ENCODE measurements around the gene CGREF1. TPM values are rescaled to one million over a fixed set of nuclear protein-coding genes. Genes with fewer than 3 reads are reported as not detected.

CGREF1 gene
- 2.4 and 2.5 TPM in 2 replicates for total RNA-seq

GRCh38 chr2:27118525-27119329 lies at the start of gene CGREF1:
Gene CGREF1, minus strand, starts transcription at chr2:27119128. Its CDS starts 14,762 bp downstream, at chr2:27104366.

GRCh38 chr2:27148801-27149439 lies 30.0 kb upstream of the CGREF1 start, which contains the start of gene TCF23:
Gene TCF23, plus strand, starts transcription at chr2:27149004. Its CDS starts 130 bp downstream, at chr2:27149134.

GRCh38 chr2:27139310-27139709 lies 20.4 kb upstream of the CGREF1 start, which contains the start of gene PRR30:
Gene PRR30, minus strand, starts transcription at chr2:27139410. Its CDS starts 1,081 bp downstream, at chr2:27138329.

GRCh38 chr2:27133905-27134780 lies 15.2 kb upstream of the CGREF1 start, which contains the start of gene PREB:
Gene PREB, minus strand, starts transcription at chr2:27134636. Its CDS starts 215 bp downstream, at chr2:27134421.

GRCh38 chr2:27123302-27124150 lies 4.6 kb upstream of the CGREF1 start, which contains the start of gene ABHD1:
Gene ABHD1, plus strand, starts transcription at chr2:27123815. Its CDS starts 134 bp downstream, at chr2:27123949.

GRCh38 chr2:27086724-27087593 lies 32.0 kb downstream of the CGREF1 start, which contains the start of gene KHK:
Gene KHK, plus strand, starts transcription at chr2:27086772. Its CDS starts 488 bp downstream, at chr2:27087260.

GRCh38 chr2:27078267-27079194 lies 40.4 kb downstream of the CGREF1 start, which contains the start of gene EMILIN1:
Gene EMILIN1, plus strand, starts transcription at chr2:27078615. Its CDS starts 451 bp downstream, at chr2:27079066.

GRCh38 chr2:27071277-27071989 lies 47.5 kb downstream of the CGREF1 start, which contains the start of gene OST4:
Gene OST4, minus strand, starts transcription at chr2:27071654.

GRCh38 chr2:27050996-27051901 lies 67.7 kb downstream of the CGREF1 start, which contains the start of gene AGBL5:
Gene AGBL5, plus strand, starts transcription at chr2:27051668. Its CDS starts 1,291 bp downstream, at chr2:27052959.

Other genes starting within 250 kb of the CGREF1 start
- 1.3 and 2.0 TPM in 2 replicates for gene MAPRE3, start 148.5 kb downstream of the CGREF1 start, total RNA-seq
- gene TMEM214, start 86.2 kb downstream of the CGREF1 start, total RNA-seq = 44.6 and 49.4 TPM in 2 replicates
- 18.1 and 33.8 TPM in 2 replicates for gene AGBL5, start 67.5 kb downstream of the CGREF1 start, total RNA-seq
- 419 and 436 TPM in 2 replicates for gene OST4, start 47.5 kb downstream of the CGREF1 start, total RNA-seq
- 15.2 and 79.6 TPM in 2 replicates for gene EMILIN1, start 40.5 kb downstream of the CGREF1 start, total RNA-seq
- gene KHK, start 32.4 kb downstream of the CGREF1 start, total RNA-seq = 2.5 and 5.4 TPM in 2 replicates
- gene ABHD1, start 4.7 kb upstream of the CGREF1 start, total RNA-seq = 0.16 and 0.89 TPM in 2 replicates
- gene PREB, start 15.5 kb upstream of the CGREF1 start, total RNA-seq = 41.6 and 72.5 TPM in 2 replicates
- gene PRR30, start 20.3 kb upstream of the CGREF1 start, total RNA-seq = not detected in 2 replicates
- not detected in 2 replicates for gene TCF23, start 29.9 kb upstream of the CGREF1 start, total RNA-seq
- gene ATRAID, start 92.9 kb upstream of the CGREF1 start, total RNA-seq = 164 and 249 TPM in 2 replicates
- 28.4 and 63.9 TPM in 2 replicates for gene SLC5A6, start 93.1 kb upstream of the CGREF1 start, total RNA-seq
- 66.8 and 124 TPM in 2 replicates for gene CAD, start 98.2 kb upstream of the CGREF1 start, total RNA-seq
- under 0.01 TPM in 1 of 2 replicates, not detected in the other for gene SLC30A3, start 143.9 kb upstream of the CGREF1 start, total RNA-seq
- not detected in 2 replicates for gene DNAJC5G, start 156.3 kb upstream of the CGREF1 start, total RNA-seq
- not detected in 2 replicates for gene TRIM54, start 163.3 kb upstream of the CGREF1 start, total RNA-seq
- 0.65 and 0.76 TPM in 2 replicates for gene UCN, start 189.3 kb upstream of the CGREF1 start, total RNA-seq
- 79.0 and 79.9 TPM in 2 replicates for gene MPV17, start 204.0 kb upstream of the CGREF1 start, total RNA-seq
- gene GTF3C2, start 237.6 kb upstream of the CGREF1 start, total RNA-seq = 44.4 and 49.5 TPM in 2 replicates

Measured in mesangial cell (primary cell).